Measurements from ENCODE around the gene NUP42. TPM values are rescaled to one million over a fixed set of nuclear protein-coding genes. Genes with fewer than 3 reads are reported as not detected.

The NUP42 gene
- total and polyA plus RNA-seq, 10 donors, result 37.1 to 51.9 (median 43.7) TPM

GRCh38 chr7:23242321-23242720, 60.5 kb downstream of the NUP42 start:
- Histone ChIP-seq H3K27me3 (replicated peaks in 1 of 7) (peaks cover 0 to 10% (median 6%) of the 10 kb centered on the region in 7 donors), H3K4me3 (no peak overlapping the region), H3K4me1 (peaks cover 0 to 7% (median 2%) of the 10 kb centered on the region in 6 donors), H3K36me3 (no peaks in the 10 kb centered on the region), H3K27ac (no peak overlapping the region), H3K9me3 (no peaks in the 10 kb centered on the region)
- no peak for DNase-seq
- 47 to 71% (median 62%) methylated on average over 3 of the region's 3 CpGs for WGBS, 5 donors
- no peak for TF ChIP-seq CTCF (IDR thresholded peaks at IDR 0.05 in 8 of 11, conservative IDR thresholded peaks at IDR 0.05 in 3 of 11)
- TF ChIP-seq POLR2AphosphoS5 (IDR thresholded peaks at IDR 0.05), result no peak
- no peak for TF ChIP-seq POLR2A (IDR thresholded peaks at IDR 0.05)
- intact Hi-C loops (cut with DNase I; ENCODE audit: low total_unique reads), result no loop called here

GRCh38 chr7:23242935-23243334, 61.1 kb downstream of the NUP42 start:
- Histone ChIP-seq H3K4me1 (peaks cover 0 to 13% (median 8%) of the 10 kb centered on the region in 6 donors), H3K27me3 (replicated peaks in 1 of 7) (peaks cover 0 to 16% (median 10%) of the 10 kb centered on the region in 7 donors), H3K4me3 (no peak overlapping the region), H3K36me3 (no peaks in the 10 kb centered on the region), H3K27ac (no peak overlapping the region), H3K9me3 (no peaks in the 10 kb centered on the region)
- 75 to 85% (median 80%) methylated on average over 4 of the region's 4 CpGs for WGBS, 5 donors
- no peak for DNase-seq
- no peak for TF ChIP-seq CTCF (IDR thresholded peaks at IDR 0.05 in 8 of 11, conservative IDR thresholded peaks at IDR 0.05 in 3 of 11)
- TF ChIP-seq POLR2AphosphoS5 (IDR thresholded peaks at IDR 0.05), result no peak
- TF ChIP-seq POLR2A (IDR thresholded peaks at IDR 0.05), result no peak
- intact Hi-C loops (cut with DNase I; ENCODE audit: low total_unique reads), result no loop called here

GRCh38 chr7:23246555-23246954, 64.7 kb downstream of the NUP42 start, which contains the start of gene GPNMB:
Gene GPNMB, plus strand, starts transcription at chr7:23246775. Its CDS starts 83 bp downstream, at chr7:23246858.
- peak within 1 kb of the TSS in 6 of 8 donors; percentile 11 to 77 (median 56) for H3K27ac ChIP-seq
- no peaks in the 10 kb centered on the region for H3K36me3 ChIP-seq
- TF ChIP-seq POLR2AphosphoS5 (IDR thresholded peaks at IDR 0.05) (no peak), CTCF (IDR thresholded peaks at IDR 0.05 in 8 of 11, conservative IDR thresholded peaks at IDR 0.05 in 3 of 11) (no peak), POLR2A (IDR thresholded peaks at IDR 0.05) (no peak)
- H3K9me3 ChIP-seq, result peaks cover 0 to 2% (median 0%) of the 10 kb centered on the region in 8 donors
- intact Hi-C loops (cut with DNase I; ENCODE audit: low total_unique reads), result no loop called here
- 61 to 79% (median 73%) methylated on average over 7 of the region's 7 CpGs for WGBS, 5 donors
- H3K4me1 ChIP-seq, result peaks cover 0 to 21% (median 13%) of the 10 kb centered on the region in 6 donors
- peak within 1 kb of the TSS; percentile 9 to 67 (median 36) for H3K4me3 ChIP-seq
- peaks cover 0 to 46% (median 16%) of the 10 kb centered on the region in 7 donors for H3K27me3 ChIP-seq (replicated peaks in 1 of 7)
- DNase-seq, result no peak

- peaks cover 0 to 50% (median 16%) of the 10 kb centered on the region in 7 donors for H3K27me3 ChIP-seq (replicated peaks in 1 of 7)
- no peak for TF ChIP-seq POLR2A (IDR thresholded peaks at IDR 0.05)
- H3K9me3 ChIP-seq, result peaks cover 0 to 8% (median 0%) of the 10 kb centered on the region in 8 donors
- H3K4me1 ChIP-seq, result peaks cover 0 to 21% (median 13%) of the 10 kb centered on the region in 6 donors
- DNase-seq, result no peak
- H3K36me3 ChIP-seq, result no peaks in the 10 kb centered on the region
- peak overlapping the region in 5 of 8 donors; percentile 11 to 77 (median 63) for H3K27ac ChIP-seq
- 65 to 84% (median 82%) methylated on average over 6 of the region's 6 CpGs for WGBS, 5 donors
- intact Hi-C loops (cut with DNase I; ENCODE audit: low total_unique reads), result no loop called here
- H3K4me3 ChIP-seq, result peak overlapping the region in 7 of 8 donors; percentile 19 to 67 (median 36)
Measured at GRCh38 chr7:23247046-23247602, 65.3 kb downstream of the NUP42 start.

Measured in spleen (tissue), 11 donors.